SK-N-SH treated with all-trans-retinoic acid at 6 μM for 48 hours (cell line): ENCODE measurements around the gene CRLF2.

Experiments
- ATAC-seq: fragments of 200-7000 bp; cut with Tn5 transposase; 3 replicates; pipeline ENCODE4 v1.9.1; 2020; ENCODE audit warnings: mild to moderate bottlenecking, moderate library complexity
- BACH2 ChIP-seq: fragments of 250-450 bp; sonication (Bioruptor Pico); IDR thresholded peaks from 2 replicates; pipeline ENCODE4 v1.9.0; 2021; ENCODE audit warnings: mild to moderate bottlenecking, borderline replicate concordance
- CREB5 ChIP-seq: fragments of 250-450 bp; sonication (Bioruptor Pico); IDR thresholded peaks from 2 replicates; pipeline ENCODE4 v1.5.1; 2020; ENCODE audit warnings: low read depth, mild to moderate bottlenecking, moderate library complexity
- CSDC2 ChIP-seq: fragments of 250-450 bp; sonication (Bioruptor Pico); IDR thresholded peaks from 2 replicates; pipeline ENCODE4 v1.5.0; 2020; ENCODE audit warnings: mild to moderate bottlenecking, moderate library complexity
- CSRNP3 ChIP-seq: fragments of 250-450 bp; sonication (Bioruptor Pico); IDR thresholded peaks from 2 replicates; pipeline ENCODE4 v1.5.1; 2021; ENCODE audit warnings: mild to moderate bottlenecking, moderate library complexity
- ESRRG ChIP-seq: fragments of 250-450 bp; sonication (Bioruptor Pico); IDR thresholded peaks from 2 replicates; pipeline ENCODE4 v1.6.1; 2021; ENCODE audit warnings: mild to moderate bottlenecking
- GLIS3 ChIP-seq: fragments of 250-450 bp; sonication (Bioruptor Pico); IDR thresholded peaks from 2 replicates; pipeline ENCODE4 v1.5.0; 2020; ENCODE audit warnings: mild to moderate bottlenecking, moderate library complexity
- ISL1 ChIP-seq: fragments of 250-450 bp; sonication (Bioruptor Pico); IDR thresholded peaks from 2 replicates; pipeline ENCODE4 v2.1.2; 2022; ENCODE audit warnings: mild to moderate bottlenecking, moderate library complexity
- OSR1 ChIP-seq: fragments of 250-450 bp; sonication (Bioruptor Pico); IDR thresholded peaks from 2 replicates; pipeline ENCODE4 v1.8.0; 2022; ENCODE audit warnings: moderate library complexity, mild to moderate bottlenecking, inconsistent platforms
- PATZ1 ChIP-seq: fragments of 250-450 bp; sonication (Bioruptor Pico); IDR thresholded peaks from 2 replicates; pipeline ENCODE4 v1.8.0; 2020; ENCODE audit warnings: mild to moderate bottlenecking, moderate library complexity, borderline replicate concordance
- POU6F1 ChIP-seq: fragments of 250-450 bp; sonication (Bioruptor Pico); IDR thresholded peaks from 2 replicates; pipeline ENCODE4 v1.8.0; 2021; ENCODE audit warnings: low read depth, mild to moderate bottlenecking, moderate library complexity, borderline replicate concordance
- PPARA ChIP-seq: fragments of 250-450 bp; sonication (Bioruptor Pico); IDR thresholded peaks from 2 replicates; pipeline ENCODE4 v1.5.0; 2020; ENCODE audit warnings: mild to moderate bottlenecking, borderline replicate concordance
- RARB ChIP-seq: fragments of 250-450 bp; sonication (Bioruptor Pico); IDR thresholded peaks from 2 replicates; pipeline ENCODE4 v1.8.0; 2021; ENCODE audit warnings: mild to moderate bottlenecking, moderate library complexity
- SNAI2 ChIP-seq: fragments of 250-450 bp; sonication (Bioruptor Pico); IDR thresholded peaks from 2 replicates; pipeline ENCODE4 v1.5.0; 2020; ENCODE audit warnings: mild to moderate bottlenecking, moderate library complexity
- TCF4 ChIP-seq: fragments of 250-450 bp; sonication (Bioruptor Pico); IDR thresholded peaks from 2 replicates; pipeline ENCODE4 v1.8.0; 2021; ENCODE audit warnings: mild to moderate bottlenecking, moderate library complexity, borderline replicate concordance
- TOX ChIP-seq: fragments of 250-450 bp; sonication (Bioruptor Pico); IDR thresholded peaks from 2 replicates; pipeline ENCODE4 v1.8.0; 2021; ENCODE audit warnings: mild to moderate bottlenecking, moderate library complexity, borderline replicate concordance
- TSHZ2 ChIP-seq: fragments of 250-450 bp; sonication (Bioruptor Pico); IDR thresholded peaks from 2 replicates; pipeline ENCODE4 v1.5.0; 2020; ENCODE audit warnings: mild to moderate bottlenecking, moderate library complexity
- ZC3H10 ChIP-seq: fragments of 250-450 bp; sonication (Bioruptor Pico); IDR thresholded peaks from 2 replicates; pipeline ENCODE4 v1.5.1; 2021; ENCODE audit warnings: mild to moderate bottlenecking, moderate library complexity
- ZFP3 ChIP-seq: fragments of 250-450 bp; sonication (Bioruptor Pico); IDR thresholded peaks from 2 replicates; pipeline ENCODE4 v1.5.0; 2020; ENCODE audit warnings: mild to moderate bottlenecking, moderate library complexity
- ZFP30 ChIP-seq: fragments of 450-650 bp; formaldehyde crosslinking; IDR thresholded peaks from 2 replicates; pipeline ENCODE4 v1.5.0; 2022; ENCODE audit warnings: mild to moderate bottlenecking, moderate library complexity
- ZNF565 ChIP-seq: fragments of 450-650 bp; formaldehyde crosslinking; conservative IDR thresholded peaks from 2 replicates; pipeline ENCODE4 v1.5.0; 2020; ENCODE audit warnings: low read depth, mild to moderate bottlenecking, moderate library complexity
- ZNF70 ChIP-seq: fragments of 450-650 bp; formaldehyde crosslinking; IDR thresholded peaks from 2 replicates; pipeline ENCODE4 v1.5.0; 2020; ENCODE audit warnings: mild to moderate bottlenecking, moderate library complexity
- ZNF8 ChIP-seq: fragments of 450-650 bp; formaldehyde crosslinking; IDR thresholded peaks from 2 replicates; pipeline ENCODE4 v1.5.0; 2020; ENCODE audit warnings: mild to moderate bottlenecking, moderate library complexity

Gene CRLF2

GRCh38 chrX:1162119-1162916 is 50.1 kb downstream of the CRLF2 start:
- no peak for ATAC-seq
- TF ChIP-seq ZNF70 (CRISPR knock-in tag) (no peak), PATZ1 (CRISPR knock-in tag) (no peak), RARB (CRISPR knock-in tag) (no peak), ZC3H10 (CRISPR knock-in tag) (no peak), CREB5 (CRISPR knock-in tag) (no peak), CSDC2 (CRISPR knock-in tag) (no peak), CSRNP3 (CRISPR knock-in tag) (no peak), TOX (CRISPR knock-in tag) (no peak), SNAI2 (CRISPR knock-in tag) (no peak), ZFP3 (CRISPR knock-in tag) (no peak), ZNF565 (CRISPR knock-in tag) (no peak), PPARA (no peak), ESRRG (CRISPR knock-in tag) (no peak), ZFP30 (CRISPR knock-in tag) (no peak), BACH2 (CRISPR knock-in tag) (no peak), OSR1 (no peak), TSHZ2 (CRISPR knock-in tag) (no peak)

- TF ChIP-seq TSHZ2 (CRISPR knock-in tag) (no peak), ZNF565 (CRISPR knock-in tag) (no peak), ZNF70 (CRISPR knock-in tag) (no peak), CSDC2 (CRISPR knock-in tag) (no peak), TCF4 (CRISPR knock-in tag) (no peak), PATZ1 (CRISPR knock-in tag) (no peak), ESRRG (CRISPR knock-in tag) (no peak), TOX (CRISPR knock-in tag) (no peak), PPARA (no peak), ZNF8 (no peak), GLIS3 (no peak), CSRNP3 (CRISPR knock-in tag) (no peak), ZFP3 (CRISPR knock-in tag) (no peak), ZFP30 (CRISPR knock-in tag) (no peak), SNAI2 (CRISPR knock-in tag) (no peak), POU6F1 (no peak), ISL1 (no peak)
- no peak for ATAC-seq
These were observed 52.9 kb downstream of the CRLF2 start for GRCh38 chrX:1159548-1159947.
